SK-N-SH (cell line): Measurements from ENCODE around the gene STT3B.

ENCODE experiments used
- YY1 ChIP-seq: IDR thresholded peaks from 2 replicates; pipeline ENCODE4 v1.4.0; 2012; ENCODE audit warnings: low read depth, mild to moderate bottlenecking
- TF ChIP-seq, protein P1 (sequence below): fragments of 200-600 bp; sonication (generic); IDR thresholded peaks from 2 replicates; pipeline ENCODE4 v1.6.1; 2017; ENCODE audit warnings: antibody characterized with exemption, mild to moderate bottlenecking, moderate library complexity
- TF ChIP-seq, protein P2 (sequence below): fragments of 150-350 bp; IDR thresholded peaks from 2 replicates; pipeline ENCODE4 v1.6.1; 2017; ENCODE audit warnings: antibody characterized with exemption, low read length, low read depth, borderline replicate concordance

GRCh38 chr3:31610700-31611275 lies 78.1 kb downstream of the STT3B start:
- TF ChIP-seq, protein P1, sequence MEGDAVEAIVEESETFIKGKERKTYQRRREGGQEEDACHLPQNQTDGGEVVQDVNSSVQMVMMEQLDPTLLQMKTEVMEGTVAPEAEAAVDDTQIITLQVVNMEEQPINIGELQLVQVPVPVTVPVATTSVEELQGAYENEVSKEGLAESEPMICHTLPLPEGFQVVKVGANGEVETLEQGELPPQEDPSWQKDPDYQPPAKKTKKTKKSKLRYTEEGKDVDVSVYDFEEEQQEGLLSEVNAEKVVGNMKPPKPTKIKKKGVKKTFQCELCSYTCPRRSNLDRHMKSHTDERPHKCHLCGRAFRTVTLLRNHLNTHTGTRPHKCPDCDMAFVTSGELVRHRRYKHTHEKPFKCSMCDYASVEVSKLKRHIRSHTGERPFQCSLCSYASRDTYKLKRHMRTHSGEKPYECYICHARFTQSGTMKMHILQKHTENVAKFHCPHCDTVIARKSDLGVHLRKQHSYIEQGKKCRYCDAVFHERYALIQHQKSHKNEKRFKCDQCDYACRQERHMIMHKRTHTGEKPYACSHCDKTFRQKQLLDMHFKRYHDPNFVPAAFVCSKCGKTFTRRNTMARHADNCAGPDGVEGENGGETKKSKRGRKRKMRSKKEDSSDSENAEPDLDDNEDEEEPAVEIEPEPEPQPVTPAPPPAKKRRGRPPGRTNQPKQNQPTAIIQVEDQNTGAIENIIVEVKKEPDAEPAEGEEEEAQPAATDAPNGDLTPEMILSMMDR, result peak; percentile 60
- TF ChIP-seq YY1, result no peak
- TF ChIP-seq, protein P2, sequence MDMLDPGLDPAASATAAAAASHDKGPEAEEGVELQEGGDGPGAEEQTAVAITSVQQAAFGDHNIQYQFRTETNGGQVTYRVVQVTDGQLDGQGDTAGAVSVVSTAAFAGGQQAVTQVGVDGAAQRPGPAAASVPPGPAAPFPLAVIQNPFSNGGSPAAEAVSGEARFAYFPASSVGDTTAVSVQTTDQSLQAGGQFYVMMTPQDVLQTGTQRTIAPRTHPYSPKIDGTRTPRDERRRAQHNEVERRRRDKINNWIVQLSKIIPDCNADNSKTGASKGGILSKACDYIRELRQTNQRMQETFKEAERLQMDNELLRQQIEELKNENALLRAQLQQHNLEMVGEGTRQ, result no peak
